Measurements from ENCODE around the gene TMEM132C.

Gene TMEM132C

DNA sequence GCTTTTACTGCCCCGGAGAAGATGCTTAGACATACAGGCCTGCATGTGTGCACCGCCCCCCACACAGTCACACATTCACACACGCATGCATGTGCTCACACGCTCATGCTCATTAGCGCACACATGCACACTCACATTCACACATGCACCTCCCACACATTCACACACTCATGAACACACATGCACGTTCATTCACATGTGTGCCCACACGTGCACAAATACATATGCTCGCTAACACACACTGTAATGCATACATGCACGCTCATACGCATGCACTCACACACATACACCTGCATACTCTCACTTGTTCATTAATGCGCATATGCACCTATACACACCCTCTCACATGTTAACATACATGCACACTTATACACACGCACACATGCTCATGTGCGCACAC lies 21.9 kb downstream of the TMEM132C start:
- no peak for DNase-seq

DNA sequence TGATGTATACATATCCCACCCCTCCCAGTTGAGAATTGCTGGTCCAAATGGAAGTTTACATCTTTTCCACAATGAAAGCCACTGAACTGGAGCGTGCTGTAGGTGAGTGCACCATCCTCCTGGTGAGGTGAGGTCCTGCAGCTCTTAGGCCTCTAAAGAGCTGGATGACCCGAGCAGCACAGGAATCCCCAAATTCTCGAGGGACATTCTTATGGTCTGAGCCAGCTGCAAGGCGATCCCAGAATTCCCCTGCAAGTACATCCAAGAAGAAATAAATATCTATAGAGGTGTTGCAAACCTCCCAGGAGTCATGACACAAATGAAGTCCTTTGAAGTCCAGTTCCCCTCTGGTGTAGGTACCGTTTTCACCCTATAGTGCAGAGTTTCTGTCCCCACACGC lies 24.0 kb downstream of the TMEM132C start:
- DNase-seq = no peak

DNA sequence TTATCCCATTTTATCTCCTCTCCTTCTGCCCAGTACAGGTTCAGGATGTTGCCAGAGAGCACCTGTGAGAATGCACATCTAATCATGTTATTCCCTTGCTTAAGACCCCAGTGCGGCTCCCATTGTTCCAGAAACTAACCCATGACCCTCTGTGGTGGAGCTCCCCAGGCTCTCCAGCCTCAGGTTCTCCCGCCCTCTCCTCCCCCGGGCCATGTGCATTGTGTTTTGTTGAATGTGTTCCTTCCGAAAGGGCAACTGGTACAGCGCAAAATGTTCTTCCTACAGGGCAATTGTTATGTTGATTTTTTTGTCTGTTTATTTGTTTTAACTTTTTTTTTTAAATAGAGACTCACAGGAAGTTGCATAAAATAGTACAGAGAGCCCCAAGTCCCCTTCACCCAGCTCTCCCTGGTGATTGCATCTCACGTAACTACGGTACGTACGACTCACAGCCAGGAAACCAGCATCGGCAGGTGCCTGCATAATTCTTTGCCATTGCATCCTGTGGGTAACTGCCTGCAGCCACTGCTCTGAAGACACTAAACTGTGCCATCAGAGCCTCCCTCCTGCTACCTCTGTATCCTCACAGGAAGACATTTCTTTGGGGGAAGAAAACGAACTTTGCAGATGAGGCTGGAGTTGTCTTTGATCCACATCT lies 31.2 kb downstream of the TMEM132C start:
- no peak for DNase-seq

DNA sequence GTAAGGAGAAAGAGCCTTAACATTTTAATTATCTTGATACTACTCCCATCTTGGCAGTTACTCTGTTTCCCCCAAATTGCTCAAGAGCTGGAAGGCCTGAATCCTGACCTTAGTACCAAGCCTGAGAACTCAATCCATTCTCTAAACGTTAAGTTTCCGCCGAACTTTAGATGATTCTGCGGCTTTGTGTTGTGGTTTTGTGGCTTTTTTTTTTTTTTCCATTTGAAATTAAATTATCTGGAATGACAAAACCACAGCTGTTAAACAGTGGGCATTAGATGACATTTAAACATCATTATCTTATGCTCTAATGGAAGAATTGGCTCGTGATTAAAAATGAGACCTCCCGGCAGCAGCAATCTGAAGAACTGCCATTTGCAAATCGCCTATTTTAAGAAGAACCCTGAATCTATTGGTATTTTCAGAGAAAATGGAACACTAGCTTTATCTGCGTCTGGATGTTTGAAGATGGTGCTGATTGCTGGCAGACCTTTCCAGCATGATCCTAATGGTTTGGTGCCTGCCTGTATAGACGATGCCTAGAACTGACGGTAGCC lies 38.4 kb downstream of the TMEM132C start:
- DNase-seq = no peak

DNA sequence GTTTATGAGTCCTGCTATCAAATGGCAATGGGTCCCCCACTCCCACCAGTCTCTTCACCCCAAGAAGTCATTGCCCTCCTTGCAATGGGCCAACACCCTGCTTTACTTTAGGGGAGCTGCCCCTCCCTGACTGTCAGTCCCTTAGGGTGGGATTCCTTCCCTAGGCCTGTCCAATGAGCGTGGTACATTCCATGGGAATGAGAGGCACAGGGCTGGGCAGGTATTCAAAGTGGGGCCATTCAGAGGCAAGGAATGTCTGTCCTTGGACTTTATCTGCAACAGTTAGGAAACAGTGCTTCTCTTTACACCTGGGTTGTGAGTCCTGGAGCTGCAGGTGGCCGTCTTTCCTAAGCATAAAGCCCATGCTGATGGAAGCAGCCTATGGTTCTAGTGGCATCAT lies 40.8 kb downstream of the TMEM132C start:
- DNase-seq = no peak

DNA sequence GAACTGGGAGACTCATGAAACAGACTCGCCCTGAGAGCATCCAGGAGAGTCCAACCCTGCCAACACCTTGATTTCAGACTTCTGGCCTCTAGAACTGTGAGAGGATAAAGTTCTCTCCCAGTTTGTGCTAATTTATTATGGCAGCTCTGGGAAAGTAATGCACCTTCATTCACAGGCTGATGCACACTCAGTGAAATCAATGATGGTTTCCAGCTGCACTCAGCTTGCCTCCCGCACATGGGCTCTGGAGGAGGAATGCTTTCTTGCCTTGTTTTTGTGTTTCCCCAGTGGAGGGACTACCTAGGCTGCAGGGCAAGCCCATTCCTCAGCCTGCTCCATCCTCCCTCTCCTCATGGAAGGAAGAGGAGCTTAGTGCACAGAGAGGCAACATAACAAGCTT lies 45.7 kb downstream of the TMEM132C start:
- no peak for DNase-seq

DNA sequence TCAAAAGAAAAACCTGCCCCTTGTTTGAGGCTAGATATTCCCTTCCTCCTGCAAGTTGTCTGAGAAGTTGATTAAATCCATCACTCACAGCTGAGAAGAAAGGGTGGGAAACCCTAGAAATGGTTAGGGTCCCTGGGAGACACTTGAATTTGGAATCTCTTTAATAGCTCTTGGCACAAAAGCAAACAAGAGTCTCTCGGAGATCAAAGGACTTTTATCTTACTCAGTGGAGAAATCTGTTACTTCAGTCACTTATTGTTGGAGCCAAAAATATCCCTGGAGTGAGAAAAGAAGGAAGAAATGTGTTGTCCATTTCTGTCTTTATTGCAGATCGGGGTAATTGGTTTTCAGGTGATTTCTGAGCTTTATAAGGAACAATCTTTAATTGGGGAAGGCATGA lies 47.0 kb downstream of the TMEM132C start:
- no peak for DNase-seq

DNA sequence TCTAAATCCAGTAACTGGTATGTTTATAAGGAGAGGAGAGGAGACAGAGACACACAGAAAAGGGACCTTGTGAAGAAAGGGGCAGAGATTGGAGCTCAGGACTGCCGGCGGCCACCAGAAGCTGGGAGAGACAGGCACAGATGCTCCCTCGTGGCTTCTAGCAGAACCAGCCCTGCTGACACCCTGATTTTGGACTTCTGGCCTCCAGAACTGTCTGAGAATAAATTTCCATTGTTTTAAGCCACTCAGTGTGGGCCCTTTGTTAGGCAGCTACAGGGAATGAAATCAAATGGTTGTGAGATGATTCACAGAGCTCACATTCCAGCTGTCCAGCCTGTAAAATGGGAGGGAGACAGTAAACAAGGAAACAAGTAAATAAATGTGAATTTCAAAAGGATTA lies 47.6 kb downstream of the TMEM132C start:
- no peak for DNase-seq

DNA sequence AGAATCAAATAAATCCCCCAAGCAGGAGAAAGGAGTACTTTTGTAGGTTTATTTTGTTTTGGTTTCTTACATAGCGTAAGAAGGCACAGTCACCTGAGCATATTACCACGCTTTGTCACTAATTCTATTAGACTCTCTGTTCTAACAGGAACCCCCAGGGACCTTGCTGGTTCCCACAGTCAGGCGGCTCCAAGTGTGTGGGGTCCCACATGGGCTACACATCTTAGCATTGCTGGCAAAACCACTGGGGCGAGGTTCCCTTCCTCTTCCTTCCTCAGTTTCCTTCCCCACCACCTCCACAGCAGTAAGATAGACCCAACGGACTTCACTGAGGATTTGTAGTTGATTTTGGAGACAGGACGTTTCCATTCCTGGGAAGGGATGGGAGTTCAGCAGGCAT lies 49.1 kb downstream of the TMEM132C start:
- no peak for DNase-seq

DNA sequence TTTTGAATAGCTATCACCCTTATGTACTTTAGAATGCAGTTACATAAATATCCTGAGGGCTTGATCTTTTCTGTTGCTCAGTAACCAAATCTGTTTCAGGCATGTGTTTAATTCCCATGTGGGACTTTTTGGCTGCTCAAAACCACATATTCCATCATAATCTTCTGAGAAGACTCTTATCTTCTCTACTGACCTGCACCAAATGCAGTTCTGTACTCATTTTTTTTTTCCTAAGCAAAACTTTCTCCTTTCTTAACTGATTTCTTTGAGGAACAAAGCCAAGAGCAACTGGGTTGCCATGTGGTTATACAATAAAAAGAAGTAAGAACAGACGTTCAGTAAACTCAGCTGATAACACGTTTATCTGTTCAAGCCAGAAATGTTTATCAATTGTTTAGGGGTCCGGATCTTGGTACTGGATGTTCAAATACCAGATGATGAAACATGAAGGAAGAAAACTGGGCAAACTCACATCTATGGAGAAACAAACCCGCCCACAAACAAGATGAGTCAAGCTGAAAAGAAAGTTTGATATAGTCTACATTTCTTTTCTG lies 50.1 kb downstream of the TMEM132C start:
- DNase-seq = peak; percentile 99

DNA sequence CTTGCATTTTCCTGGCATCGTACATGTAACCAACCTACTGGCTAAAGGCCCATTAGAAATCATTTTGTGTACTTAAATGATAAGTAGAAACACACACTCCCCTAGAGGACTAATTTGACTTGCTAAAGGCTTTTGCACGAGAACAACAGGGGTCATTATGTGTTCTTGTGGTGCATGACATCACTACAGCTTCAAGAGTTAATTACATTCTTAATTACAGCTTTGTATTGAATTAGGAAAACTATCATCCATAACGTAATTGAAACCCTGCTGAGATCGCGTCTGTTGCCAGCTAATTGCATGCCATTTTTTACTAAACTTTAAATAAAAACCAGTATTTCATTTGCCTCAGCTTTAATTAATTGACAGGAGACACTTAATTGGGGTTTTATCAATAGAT lies 51.4 kb downstream of the TMEM132C start:
- peak; percentile 74 for DNase-seq

DNA sequence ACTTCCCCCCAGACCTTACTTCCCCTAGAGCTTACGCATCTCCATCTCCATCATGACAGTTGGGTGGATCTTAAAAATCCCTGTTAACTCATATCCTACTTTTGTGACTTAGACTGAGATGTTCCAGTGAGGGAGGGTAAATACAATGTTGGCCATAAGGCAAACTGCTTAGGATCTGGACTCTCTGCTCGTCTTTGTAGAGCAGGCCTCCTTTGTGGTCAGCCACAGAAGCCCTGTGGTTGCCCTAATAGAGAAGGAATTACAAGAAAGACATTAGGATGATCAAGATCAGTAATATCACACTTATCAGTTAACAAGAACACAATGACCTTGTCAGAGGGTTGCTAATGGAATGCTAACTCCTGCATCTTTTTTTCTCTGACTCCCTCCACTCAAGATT lies 52.0 kb downstream of the TMEM132C start:
- peak; percentile 44 for DNase-seq

DNA sequence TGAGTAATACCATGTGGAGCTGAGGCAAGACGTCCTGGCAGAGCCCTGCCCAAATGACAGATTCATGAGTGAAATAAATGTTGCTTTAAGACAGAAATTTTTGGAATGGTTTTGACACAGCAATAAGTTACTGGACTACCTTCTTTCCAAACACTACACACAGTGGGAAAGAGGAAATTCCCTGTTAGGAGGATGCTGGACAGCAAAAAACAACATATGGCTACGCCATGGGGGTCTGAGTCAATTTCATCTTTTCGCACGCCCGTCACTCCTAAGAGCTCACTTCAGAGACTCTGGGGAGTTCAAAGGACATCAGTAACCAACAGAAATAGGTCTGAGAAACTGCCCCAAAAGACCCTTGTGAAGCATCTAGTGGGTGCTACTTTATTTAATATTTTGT lies 55.4 kb downstream of the TMEM132C start:
- no peak for DNase-seq

DNA sequence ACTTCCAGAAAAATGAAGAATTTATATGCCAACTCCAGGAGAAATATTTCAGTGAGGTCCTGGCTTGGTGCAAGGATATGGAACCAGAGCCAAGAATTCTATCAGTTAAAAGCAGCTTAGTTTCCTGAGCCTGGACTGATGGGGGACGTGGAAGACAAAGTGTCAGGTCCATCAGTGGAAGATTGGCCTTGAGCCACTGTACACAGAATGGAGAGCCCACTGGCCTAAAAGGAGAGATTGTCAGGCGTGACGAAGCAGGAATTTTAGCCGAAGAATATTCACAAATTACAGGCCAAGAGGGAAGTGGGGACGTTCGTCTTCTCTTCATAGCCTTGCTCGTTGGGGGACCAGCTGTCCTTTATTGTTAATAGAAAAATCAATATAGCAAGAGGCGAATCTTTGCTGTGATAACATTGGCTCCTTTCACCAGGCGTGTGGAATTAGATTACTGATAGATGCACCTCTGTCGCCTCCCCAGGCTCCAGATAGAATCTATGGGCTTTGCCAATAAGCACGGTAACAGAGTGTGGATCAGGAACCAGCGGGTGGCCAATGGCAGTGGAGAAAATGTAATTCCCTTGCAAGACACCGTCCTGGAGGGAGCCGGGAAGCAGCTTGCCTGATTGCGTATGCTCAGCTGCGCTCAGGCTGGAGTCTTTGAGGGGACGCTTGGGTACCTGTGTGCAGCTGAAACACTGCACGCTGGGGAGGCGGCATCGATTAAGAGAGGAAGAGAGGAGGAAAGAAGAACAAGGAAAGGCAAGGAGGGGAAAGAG lies 56.4 kb downstream of the TMEM132C start:
- DNase-seq = no peak

DNA sequence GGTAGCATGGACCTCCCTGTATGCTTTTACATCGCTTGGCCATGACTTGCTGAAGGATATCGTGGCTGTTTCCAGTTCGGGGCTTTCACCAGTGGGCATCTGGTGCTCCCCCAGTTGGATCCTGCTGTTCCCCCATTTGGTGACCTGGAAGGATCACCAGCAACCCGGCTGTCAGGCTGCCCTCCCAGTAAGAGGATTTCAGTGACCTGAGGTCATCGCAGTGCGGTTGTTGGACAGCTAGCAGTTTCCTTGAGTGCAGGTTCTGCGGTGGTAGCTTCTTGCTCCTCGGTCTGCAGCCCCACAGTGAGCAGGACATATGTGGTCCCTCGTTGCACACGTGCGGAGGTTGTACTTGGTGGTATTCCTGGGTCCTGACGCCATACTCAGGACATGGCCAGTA lies 58.7 kb downstream of the TMEM132C start:
- no peak for DNase-seq

DNA sequence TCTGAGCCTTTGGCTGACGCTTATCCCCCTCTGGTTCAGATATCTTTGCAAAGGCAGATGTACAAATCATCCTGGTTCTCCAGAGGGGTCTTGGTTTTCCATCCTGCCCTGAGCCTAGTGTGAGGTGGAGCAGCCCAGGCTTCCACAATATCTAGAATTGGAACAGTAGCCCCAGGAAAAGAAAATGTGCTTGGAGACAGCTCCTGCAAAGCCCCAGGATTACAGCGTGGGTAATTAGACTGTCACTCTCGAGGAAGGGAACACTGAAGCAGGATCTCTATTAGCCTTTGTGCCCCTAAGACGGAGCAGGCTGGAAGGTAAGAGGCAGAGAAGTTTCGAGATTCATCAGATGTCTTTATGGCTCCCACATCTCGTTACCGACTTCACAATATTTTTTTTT lies 59.4 kb downstream of the TMEM132C start:
- DNase-seq = no peak

DNA sequence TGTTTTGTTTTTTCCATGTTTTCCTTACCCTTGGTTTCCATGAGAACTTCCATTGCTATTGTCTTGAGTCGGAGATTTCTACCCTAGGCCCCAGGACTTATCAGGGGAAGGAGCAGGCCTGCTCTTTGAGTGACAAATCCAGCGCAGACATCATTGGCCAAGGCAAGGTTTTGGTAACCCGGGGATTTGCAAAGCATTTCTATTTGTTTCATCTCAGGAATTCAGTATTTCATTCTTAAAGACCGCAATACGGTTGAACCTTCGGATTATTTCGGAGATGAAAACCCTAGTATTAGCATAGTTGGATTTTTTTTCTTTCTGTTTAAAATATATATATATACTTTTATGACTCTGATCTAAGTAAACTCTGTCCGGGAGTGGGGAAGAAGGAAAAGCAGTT lies 62.0 kb downstream of the TMEM132C start:
- no peak for DNase-seq

DNA sequence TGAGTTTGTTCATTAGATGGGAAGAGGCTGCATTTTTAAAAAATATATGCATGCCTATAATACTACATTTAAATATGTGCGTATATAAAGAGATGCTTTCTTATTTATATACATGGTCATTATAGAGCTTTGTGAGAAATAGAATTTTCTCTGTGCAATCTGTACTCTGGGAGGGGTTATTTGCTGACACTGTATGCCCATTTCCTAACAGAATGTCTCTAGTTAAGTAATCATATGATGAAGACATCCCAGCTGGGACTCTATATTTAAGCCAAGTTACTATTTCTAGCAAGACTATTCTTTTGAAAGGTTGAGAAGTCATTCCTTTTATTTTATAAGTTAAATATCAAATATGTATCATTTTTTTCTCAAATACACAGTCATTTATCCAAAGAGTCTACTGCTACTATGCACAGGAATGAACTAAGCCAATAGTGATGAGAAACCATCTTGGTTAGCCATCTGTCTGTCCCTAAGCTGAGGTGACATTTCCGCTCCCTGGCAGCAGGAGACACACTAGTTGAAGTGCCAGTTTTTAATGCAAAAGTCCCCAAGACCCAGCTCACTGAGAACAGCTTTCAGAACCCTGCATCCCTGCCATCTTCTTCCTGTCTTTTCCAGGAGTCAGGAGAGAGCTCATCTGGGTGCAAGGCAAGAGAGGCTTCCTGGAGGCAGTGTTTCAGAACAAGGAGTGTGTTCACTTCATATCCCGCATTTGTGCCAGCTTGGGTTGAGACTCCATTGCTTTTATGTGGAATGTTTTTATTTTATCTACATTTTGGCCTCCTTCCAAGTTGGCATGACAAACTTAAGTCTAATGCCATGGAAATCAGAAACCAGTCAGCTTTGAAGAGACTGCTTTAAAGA lies 69.5 kb downstream of the TMEM132C start:
- no peak for DNase-seq

DNA sequence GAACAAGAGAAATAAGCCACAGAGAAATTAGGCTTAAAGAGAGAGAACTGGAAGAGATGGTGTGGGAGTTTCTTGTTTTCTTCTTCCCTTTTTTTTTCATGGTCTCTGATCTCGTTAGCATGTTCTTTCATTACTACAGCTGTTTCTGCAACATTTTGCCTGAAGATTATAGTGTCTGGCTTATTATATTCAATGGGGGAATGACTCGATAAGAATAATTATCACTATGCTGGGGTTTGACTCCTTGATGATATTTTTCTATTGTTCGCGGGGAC lies 70.0 kb downstream of the TMEM132C start:
- DNase-seq = no peak

DNA sequence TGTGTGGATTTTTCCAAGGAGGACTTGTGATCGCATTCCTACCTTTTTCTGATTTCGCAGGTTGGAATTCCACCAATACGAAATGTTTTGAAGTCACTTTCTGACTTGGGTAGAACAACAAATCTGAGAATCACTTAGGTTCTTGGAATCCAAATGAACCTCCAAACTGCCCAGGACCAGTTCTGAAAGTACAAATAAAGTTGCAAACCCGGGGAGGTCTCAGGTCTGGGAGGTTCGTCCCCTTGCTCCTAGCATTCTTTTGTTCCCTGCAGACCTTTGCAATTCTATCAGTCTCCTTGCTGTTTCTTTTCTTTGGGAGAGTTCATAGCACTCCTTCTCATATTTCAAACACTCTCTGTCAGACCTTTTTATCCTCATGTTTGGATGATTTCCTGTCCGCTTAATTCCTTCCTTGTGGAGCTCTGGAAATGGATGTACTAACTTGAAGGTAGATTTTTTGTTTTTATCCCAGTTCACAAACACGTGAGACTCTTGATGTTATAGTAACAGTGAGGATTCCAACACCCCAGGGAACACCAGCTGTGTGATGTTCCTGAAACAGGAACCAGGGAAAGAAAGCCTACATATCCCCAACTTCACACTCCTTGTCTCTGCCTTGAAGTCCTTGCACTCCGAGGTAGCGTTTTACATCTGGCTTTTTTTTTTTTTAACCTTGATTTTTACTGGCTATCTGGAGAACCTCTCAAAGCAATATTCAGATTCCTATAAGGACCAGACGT lies 70.6 kb downstream of the TMEM132C start:
- DNase-seq = no peak

DNA sequence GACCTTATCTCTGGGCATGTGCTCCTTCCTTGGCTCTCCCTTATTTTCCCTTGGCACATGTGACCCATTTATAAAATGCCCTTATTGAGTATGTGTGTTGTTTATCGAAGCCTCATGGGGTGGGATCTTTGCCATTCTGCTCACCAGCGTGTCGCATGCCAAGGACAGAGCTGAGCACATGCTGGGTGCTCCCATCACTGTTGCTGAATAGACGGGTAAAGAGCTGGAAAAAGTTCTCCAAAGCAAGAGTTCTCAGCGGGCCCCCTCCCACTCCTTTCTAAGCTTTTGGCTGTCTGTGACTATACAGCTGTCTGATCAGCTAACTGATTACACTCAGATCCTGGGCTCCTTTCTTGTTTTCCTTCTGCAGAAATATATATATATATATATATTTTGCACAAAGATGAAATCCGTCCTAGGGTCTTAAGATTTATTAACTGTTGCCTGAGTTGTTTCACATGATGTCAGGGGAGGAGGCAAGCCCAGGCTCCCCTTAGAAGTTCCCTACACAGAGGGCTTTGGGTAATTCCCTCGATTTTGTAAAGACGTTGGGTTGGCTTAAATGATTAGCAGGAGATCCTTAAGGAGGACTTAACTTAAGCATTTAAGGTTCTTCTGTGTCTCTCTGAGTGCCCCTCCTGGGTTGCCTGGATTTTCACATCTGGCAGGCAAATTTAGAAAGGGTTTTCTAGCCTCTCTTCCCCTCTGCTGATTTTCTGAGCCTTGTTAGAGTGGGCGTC lies 71.6 kb downstream of the TMEM132C start:
- no peak for DNase-seq

DNA sequence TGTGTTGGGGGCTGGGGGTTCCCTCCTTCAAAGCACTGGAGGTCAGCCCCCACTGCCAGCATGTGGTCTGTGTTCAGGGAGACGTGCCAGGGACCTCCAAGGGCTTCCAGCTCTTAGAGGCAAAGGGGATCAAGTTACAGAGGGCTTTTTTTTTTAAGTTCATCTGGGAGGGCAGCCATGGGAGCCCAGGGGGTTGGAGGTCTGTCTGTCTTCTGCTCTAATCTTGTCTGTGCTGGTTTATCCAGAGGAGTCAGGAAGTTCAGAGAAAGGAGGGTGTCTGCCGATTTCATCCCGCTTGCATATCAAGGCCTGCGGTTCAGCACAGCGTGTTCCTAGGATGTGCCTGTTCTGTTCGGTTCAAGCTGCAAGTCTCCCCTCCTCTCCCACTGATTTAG lies 72.2 kb downstream of the TMEM132C start:
- no peak for DNase-seq

All from OCI-M1 (cell line).